H1 (cell line): ENCODE results near the gene H2BW2. TPM values are rescaled to one million over a fixed set of nuclear protein-coding genes. Genes with fewer than 3 reads are reported as not detected.

Experiments
- CTCF ChIA-PET: fragments of 300-600 bp; sonication (Branson Sonifier 250); formaldehyde crosslinking; loops from one replicate; lab custom pipeline; 2021; ENCODE audit not compliant: partially characterized antibody; lab: Charles Lee
- POLR2A ChIA-PET: fragments of 300-600 bp; sonication (Branson Sonifier 250); formaldehyde crosslinking; loops from one replicate; lab custom pipeline; 2021; ENCODE audit warnings: inconsistent platforms; ENCODE audit not compliant: partially characterized antibody; lab: Charles Lee
- DNase-seq, 2 experiments: peaks; one replicate each; pipeline versions ENCODE4 v3.0.0 to v3.0.0-alpha.2; 2010 to 2022; ENCODE audit warnings: low spot score in 2 of 2, low read depth in 1 of 2, mixed read lengths in 1 of 2
- FAIRE-seq: peaks from 2 replicates; lab custom pipeline; 2011; peaks lifted over from hg19 to GRCh38; lab: Jason Lieb, UNC
- H2AFZ ChIP-seq: 2 replicates; pipeline ENCODE4 v1.8.1; 2012; ENCODE audit warnings: low read length, inconsistent platforms
- H2AK5ac ChIP-seq: 2 replicates; pipeline ENCODE4 v1.6.1; 2013; ENCODE audit warnings: low read depth, low read length
- H2BK120ac ChIP-seq: replicated peaks from 2 replicates; pipeline ENCODE3; 2013; ENCODE audit warnings: low read depth, low read length, inconsistent platforms
- H2BK12ac ChIP-seq: 2 replicates; pipeline ENCODE4 v1.6.1; 2013; ENCODE audit warnings: low read depth, low read length
- H2BK15ac ChIP-seq: 2 replicates; pipeline ENCODE4 v1.6.1; 2013; ENCODE audit warnings: low read length
- H2BK20ac ChIP-seq: 2 replicates; pipeline ENCODE4 v1.6.1; 2013; ENCODE audit warnings: low read length
- H2BK5ac ChIP-seq: 2 replicates; pipeline ENCODE4 v1.6.1; 2013; ENCODE audit warnings: low read depth, low read length
- H3K14ac ChIP-seq: 2 replicates; pipeline ENCODE4 v1.6.1; 2013; ENCODE audit warnings: inconsistent platforms; ENCODE audit not compliant: insufficient read length
- H3K18ac ChIP-seq: 2 replicates; pipeline ENCODE4 v1.6.1; 2013; ENCODE audit warnings: low read length; ENCODE audit errors: extremely low read depth
- H3K23ac ChIP-seq: 2 replicates; pipeline ENCODE4 v1.6.1; 2013; ENCODE audit warnings: inconsistent platforms; ENCODE audit not compliant: insufficient read length
- H3K23me2 ChIP-seq: 2 replicates; pipeline ENCODE4 v1.6.1; 2013; ENCODE audit warnings: low read depth, low read length
- H3K27ac ChIP-seq: 2 replicates; pipeline ENCODE4 v1.6.1; 2011; ENCODE audit warnings: low read depth, low read length, inconsistent platforms
- H3K27me3 ChIP-seq, 4 experiments: replicated peaks in 1 of 4; 1 replicate in 1 of 4; 2 replicates in 3 of 4; pipeline versions ENCODE4 v1.6.1 to v1.8.1; 2011 to 2013; ENCODE audit warnings: low read length in 3 of 4, mild to moderate bottlenecking in 3 of 4, inconsistent platforms in 2 of 4, mixed read lengths in 2 of 4, moderate library complexity in 1 of 4; ENCODE audit not compliant: control insufficient read depth in 3 of 4, insufficient read depth in 3 of 4; ENCODE audit errors: extremely low read depth in 1 of 4
- H3K36me3 ChIP-seq, 4 experiments: 2 replicates each; pipeline versions ENCODE4 v1.6.1 to v1.8.1; 2011 to 2013; ENCODE audit warnings: mild to moderate bottlenecking in 4 of 4, low read length in 3 of 4, moderate library complexity in 2 of 4, control low read depth in 1 of 4, inconsistent platforms in 1 of 4; ENCODE audit not compliant: insufficient read depth in 4 of 4, control insufficient read depth in 2 of 4
- H3K4ac ChIP-seq: replicated peaks from 2 replicates; pipeline ENCODE3; 2013; ENCODE audit warnings: low read length, low read depth, mixed read lengths, inconsistent platforms; ENCODE audit not compliant: insufficient read length
- H3K4me1 ChIP-seq, 4 experiments: replicated peaks in 1 of 4; 1 replicate in 1 of 4; 2 replicates in 3 of 4; pipeline versions ENCODE4 v1.6.1 to v1.8.1; 2011 to 2013; ENCODE audit warnings: low read length in 3 of 4, inconsistent platforms in 2 of 4, mixed read lengths in 1 of 4; ENCODE audit not compliant: insufficient read depth in 4 of 4, control insufficient read depth in 3 of 4
- H3K4me2 ChIP-seq, 2 experiments: 2 replicates each; pipeline versions ENCODE4 v1.6.1 to v1.8.1; 2011 to 2013; ENCODE audit warnings: low read depth in 2 of 2, low read length in 2 of 2, control low read depth in 1 of 2, inconsistent platforms in 1 of 2, mild to moderate bottlenecking in 1 of 2; ENCODE audit not compliant: insufficient read depth in 1 of 2
- H3K4me3 ChIP-seq, 4 experiments: fragments of 200-600, 300-600 bp in 1 of 4; sonication (generic), shearing (Covaris generic), sonication (Bioruptor Twin) in 1 of 4; 2 replicates each; pipeline versions ENCODE4 v1.5.1 to v1.8.1; 2011 to 2016; ENCODE audit warnings: low read length in 4 of 4, low read depth in 3 of 4, control low read depth in 2 of 4, inconsistent platforms in 2 of 4, mild to moderate bottlenecking in 2 of 4, mixed read lengths in 1 of 4, moderate library complexity in 1 of 4; ENCODE audit not compliant: insufficient read depth in 2 of 4; ENCODE audit errors: extremely low read depth in 1 of 4
- H3K56ac ChIP-seq: replicated peaks from 2 replicates; pipeline ENCODE3; 2013; ENCODE audit warnings: low read depth, mild to moderate bottlenecking, mixed read lengths, low read length, inconsistent platforms; ENCODE audit not compliant: insufficient read length
- H3K79me1 ChIP-seq: 2 replicates; pipeline ENCODE4 v1.6.1; 2013; ENCODE audit warnings: low read depth, low read length, control low read depth
- H3K79me2 ChIP-seq, 2 experiments: 2 replicates each; pipeline versions ENCODE4 v1.6.1 to v1.8.1; 2012 to 2013; ENCODE audit warnings: low read length in 2 of 2, mild to moderate bottlenecking in 2 of 2, inconsistent platforms in 1 of 2; ENCODE audit not compliant: insufficient read depth in 2 of 2, control insufficient read depth in 1 of 2
- H3K9ac ChIP-seq, 4 experiments: replicated peaks in 1 of 4; 1 replicate in 1 of 4; 2 replicates in 3 of 4; pipeline versions ENCODE4 v1.6.1 to v1.8.1; 2011 to 2013; ENCODE audit warnings: low read depth in 3 of 4, low read length in 3 of 4, control low read depth in 2 of 4, mild to moderate bottlenecking in 2 of 4, moderate library complexity in 2 of 4, inconsistent platforms in 1 of 4; ENCODE audit errors: extremely low read depth in 1 of 4
- H3K9me3 ChIP-seq, 2 experiments: 2 replicates each; pipeline versions ENCODE4 v1.6.1 to v1.8.1; 2012 to 2013; ENCODE audit warnings: mild to moderate bottlenecking in 2 of 2, moderate library complexity in 2 of 2, control low read depth in 1 of 2, inconsistent platforms in 1 of 2, low read depth in 1 of 2, low read length in 1 of 2, mixed read lengths in 1 of 2; ENCODE audit not compliant: insufficient read depth in 2 of 2
- H4K20me1 ChIP-seq, 2 experiments: replicated peaks in 1 of 2; 2 replicates each; pipeline versions ENCODE3 to v1.8.1; 2011 to 2013; ENCODE audit warnings: inconsistent platforms in 2 of 2, low read length in 2 of 2, mild to moderate bottlenecking in 1 of 2; ENCODE audit not compliant: insufficient read depth in 2 of 2, control insufficient read depth in 1 of 2
- H4K5ac ChIP-seq: 2 replicates; pipeline ENCODE4 v1.6.1; 2013; ENCODE audit warnings: low read length, low read depth, mixed read lengths, inconsistent platforms; ENCODE audit not compliant: insufficient read length
- H4K8ac ChIP-seq: 2 replicates; pipeline ENCODE4 v1.8.0; 2013; ENCODE audit warnings: mild to moderate bottlenecking, moderate library complexity, low read length, inconsistent platforms; ENCODE audit not compliant: insufficient read depth; ENCODE audit errors: extremely low read depth
- H4K91ac ChIP-seq: replicated peaks from 2 replicates; pipeline ENCODE3; 2013; ENCODE audit warnings: low read length, mixed read lengths, inconsistent platforms; ENCODE audit not compliant: insufficient read length
- HDAC2 ChIP-seq, 2 experiments: fragments of 300-600 bp in 1 of 2; sonication (generic) in 1 of 2; IDR thresholded peaks; 2 replicates each; pipeline ENCODE4 v1.6.1; 2011 to 2012; ENCODE audit warnings: low read depth in 2 of 2, low read length in 2 of 2, mild to moderate bottlenecking in 2 of 2, moderate library complexity in 2 of 2, borderline replicate concordance in 1 of 2, inconsistent platforms in 1 of 2
- KDM5A ChIP-seq: fragments of 200-600 bp; IDR thresholded peaks from 2 replicates; pipeline ENCODE4 v1.7.1; 2012; ENCODE audit warnings: mild to moderate bottlenecking, low read length, inconsistent platforms, mixed read lengths
- POLR2A ChIP-seq, 2 experiments: IDR thresholded peaks; 1 replicate in 1 of 2; 2 replicates in 1 of 2; pipeline ENCODE4 v1.6.1; 2011; ENCODE audit warnings: low read depth in 2 of 2, low read length in 2 of 2, mild to moderate bottlenecking in 2 of 2; ENCODE audit errors: control extremely low read depth in 1 of 2
- RAD21 ChIP-seq, 2 experiments: IDR thresholded peaks in 1 of 2; conservative IDR thresholded peaks in 1 of 2; 2 replicates each; pipeline ENCODE4 v1.6.1; 2011; ENCODE audit warnings: low read depth in 2 of 2, low read length in 2 of 2, improper control_type of control experiment in 1 of 2, inconsistent platforms in 1 of 2, mild to moderate bottlenecking in 1 of 2, moderate library complexity in 1 of 2
- SAP30 ChIP-seq: fragments of 300-600 bp; sonication (generic); IDR thresholded peaks from 2 replicates; pipeline ENCODE4 v1.7.1; 2012; ENCODE audit warnings: low read length, moderate library complexity, mild to moderate bottlenecking, inconsistent platforms; ENCODE audit not compliant: insufficient read depth, insufficient replicate concordance
- WGBS, 2 experiments: shearing (Covaris generic) in 1 of 2; methylation state at CpG; one replicate each; pipeline versions ENCODE4 v1.1.6 to v1.1.7; 2013 to 2015; ENCODE audit warnings: low lambda C conversion rate in 2 of 2, mixed read lengths in 2 of 2, inconsistent platforms in 1 of 2, low coverage in 1 of 2, missing lambda C conversion rate in 1 of 2; ENCODE audit not compliant: insufficient replicate concordance in 2 of 2, insufficient coverage in 1 of 2, insufficient read length in 1 of 2; ENCODE audit errors: extremely low coverage in 1 of 2, missing lambda C conversion rate in 1 of 2; 5-methylcytosine and 5-hydroxymethylcytosine counted together
- polyA plus RNA-seq, 7 experiments: library from polyadenylated mRNA; depleted of rRNA in 3 of 7; stranded (reverse) in 5 of 7; unstranded in 2 of 7; fragments of >200 nt in 5 of 7; fragments of 200-250 nt in 2 of 7; gene quantifications; 1 replicate in 5 of 7; 2 replicates in 1 of 7; 4 replicates in 1 of 7; pipeline versions ENCODE4 v1.2.1 to v1.2.3, GENCODE V29; 2011 to 2013; ENCODE audit warnings: missing spikeins in 2 of 7, mixed read lengths in 2 of 7
- total RNA-seq: library from RNA; stranded (reverse); fragmentation: NEBNext Ultra II Directional; extraction: Animal tissue kit (Norgen Biotek cat#: 25700); gene quantifications from 2 replicates; pipeline ENCODE4 v1.2.1, GENCODE V29; 2021

H2BW2 gene
- total and polyA plus RNA-seq, 2 of the 8 experiments (the other 6 are each of a cell fraction or from before 2014, with no cell fraction given) = 0.03 TPM; not detected in 1

DNA sequence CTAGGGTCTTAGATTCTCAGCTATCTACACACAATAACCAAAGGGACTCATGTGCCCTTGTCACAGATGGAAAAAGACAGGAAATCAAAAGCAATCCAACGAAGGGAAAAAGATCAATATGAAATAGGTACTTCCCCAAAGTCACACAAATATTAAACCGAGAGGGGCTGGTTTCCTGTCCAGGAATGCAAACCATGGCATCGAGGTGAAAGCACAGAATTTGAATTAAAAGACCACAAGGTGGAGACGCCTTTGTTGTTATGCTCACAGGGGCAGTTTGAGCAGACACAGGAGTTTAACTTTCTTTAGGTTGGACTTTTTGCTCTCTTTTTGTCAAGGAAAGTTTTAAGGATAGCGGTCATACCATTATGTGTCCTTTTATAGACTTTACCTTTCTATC lies 40.5 kb upstream of the H2BW2 start:
- no peak overlapping the region for H3K56ac ChIP-seq
- H3K18ac ChIP-seq = no peak overlapping the region
- TF ChIP-seq HDAC2 (IDR thresholded peaks at IDR 0.05; ENCODE audit: borderline replicate concordance in 1 of 2, low read depth in 2 of 2, low read length in 2 of 2) (no peak), RAD21 (IDR thresholded peaks at IDR 0.05 in 1 of 2, conservative IDR thresholded peaks at IDR 0.05 in 1 of 2; ENCODE audit: low read depth in 2 of 2, low read length in 2 of 2) (no peak), KDM5A (no peak), SAP30 (no peak), POLR2A (IDR thresholded peaks at IDR 0.05; ENCODE audit: control extremely low read depth in 1 of 2, low read depth in 2 of 2, low read length in 2 of 2) (no peak)
- H2BK5ac ChIP-seq = no peak overlapping the region
- no peak for FAIRE-seq
- no peak for DNase-seq
- H2BK12ac ChIP-seq = no peak overlapping the region
- no peak overlapping the region for H3K27ac ChIP-seq
- H4K20me1 ChIP-seq = no peaks in the 10 kb centered on the region
- no peak overlapping the region for H3K4me2 ChIP-seq
- no peak overlapping the region for H3K4me3 ChIP-seq
- no peaks in the 10 kb centered on the region for H3K4me1 ChIP-seq
- no peak overlapping the region for H3K23ac ChIP-seq
- H4K91ac ChIP-seq = no peak overlapping the region
- ChIA-PET CTCF (no interaction called here), POLR2A (no interaction called here)
- H4K8ac ChIP-seq = no peak overlapping the region
- no peak overlapping the region for H2BK15ac ChIP-seq
- H3K79me1 ChIP-seq = no peaks in the 10 kb centered on the region
- H2BK120ac ChIP-seq = no peak overlapping the region
- no peaks in the 10 kb centered on the region for H3K9me3 ChIP-seq
- H4K5ac ChIP-seq = no peak overlapping the region
- no peaks in the 10 kb centered on the region for H3K36me3 ChIP-seq
- H2AK5ac ChIP-seq = no peak overlapping the region
- H2AFZ ChIP-seq = no peak overlapping the region
- no peaks in the 10 kb centered on the region for H3K23me2 ChIP-seq
- WGBS, 2 experiments = 66% methylated on average over 5 of the region's 5 CpGs; no CpG with 5 or more reads in 1 of the 2 experiments
- no peak overlapping the region for H3K9ac ChIP-seq
- H3K14ac ChIP-seq = no peak overlapping the region
- H3K27me3 ChIP-seq = no peaks in the 10 kb centered on the region
- no peaks in the 10 kb centered on the region for H3K79me2 ChIP-seq
- no peak overlapping the region for H3K4ac ChIP-seq
- H2BK20ac ChIP-seq = no peak overlapping the region
